H54 (cell line): ENCODE results near the gene MRPS18A.

ENCODE experiments used
- DNase-seq: peaks from one replicate; pipeline ENCODE4 v3.0.0; 2011; ENCODE audit warnings: low spot score, mixed read lengths; ENCODE audit not compliant: insufficient read length
- FAIRE-seq: peaks from 3 replicates; lab custom pipeline; 2011; peaks lifted over from hg19 to GRCh38; lab: Jason Lieb, UNC
- POLR2A ChIP-seq: IDR thresholded peaks from 2 replicates; pipeline ENCODE4 v1.6.1; 2011; ENCODE audit warnings: low read depth, mild to moderate bottlenecking, low read length

MRPS18A gene

GRCh38 chr6:43698584-43699349 is 11.2 kb upstream of the MRPS18A start:
- no peak for TF ChIP-seq POLR2A
- no peak for FAIRE-seq
- peak; percentile 47 for DNase-seq

- no peak for DNase-seq
- TF ChIP-seq POLR2A = no peak
- no peak for FAIRE-seq
Observed at GRCh38 chr6:43697421-43697820, 9.8 kb upstream of the MRPS18A start.

- FAIRE-seq = no peak
Observed at GRCh38 chr6:43695967-43696291, 8.3 kb upstream of the MRPS18A start.

GRCh38 chr6:43695215-43695966 is 7.8 kb upstream of the MRPS18A start:
- DNase-seq (no peak), FAIRE-seq (no peak)

More at GRCh38 chr6:43695967-43696291, 8.3 kb upstream of the MRPS18A start:
- DNase-seq = no peak
- TF ChIP-seq POLR2A = no peak

GRCh38 chr6:43689421-43689820 is 1.8 kb upstream of the MRPS18A start:
- no peak for TF ChIP-seq POLR2A
- no peak for FAIRE-seq
- no peak for DNase-seq

More at GRCh38 chr6:43695215-43695966, 7.8 kb upstream of the MRPS18A start:
- no peak for TF ChIP-seq POLR2A

- TF ChIP-seq POLR2A = no peak
- no peak for DNase-seq
- FAIRE-seq = no peak
Observed at GRCh38 chr6:43687079-43687436, 533 bp downstream of the MRPS18A start.

GRCh38 chr6:43683708-43684455 is 3.7 kb downstream of the MRPS18A start:
- no peak for TF ChIP-seq POLR2A
- DNase-seq (no peak), FAIRE-seq (no peak)

GRCh38 chr6:43682724-43683429 is 4.7 kb downstream of the MRPS18A start:
- no peak for TF ChIP-seq POLR2A
- FAIRE-seq (no peak), DNase-seq (no peak)

GRCh38 chr6:43681303-43681702 is 6.3 kb downstream of the MRPS18A start:
- no peak for DNase-seq
- FAIRE-seq = no peak
- TF ChIP-seq POLR2A = no peak

GRCh38 chr6:43680308-43681200 is 7.0 kb downstream of the MRPS18A start:
- DNase-seq = no peak
- TF ChIP-seq POLR2A = no peak
- FAIRE-seq = no peak

- TF ChIP-seq POLR2A = no peak
- no peak for FAIRE-seq
- DNase-seq = no peak
Observed at GRCh38 chr6:43679057-43679456, 8.5 kb downstream of the MRPS18A start.

- no peak for TF ChIP-seq POLR2A
- DNase-seq = no peak
- FAIRE-seq = no peak
Observed at GRCh38 chr6:43678341-43678740, 9.2 kb downstream of the MRPS18A start.

GRCh38 chr6:43677759-43678158 is 9.8 kb downstream of the MRPS18A start:
- TF ChIP-seq POLR2A = no peak
- DNase-seq = no peak
- FAIRE-seq = no peak
